HL-60/S4 (cell line): ENCODE data around the gene PSME3IP1.

Source experiments
- in situ Hi-C: fragments of 300-500 bp; cut with MboI; formaldehyde crosslinking; loops from 2 replicates; pipeline ENCODE4 v1.14.3; 2022; ENCODE audit warnings: low sequenced_read_pairs

Gene PSME3IP1

DNA sequence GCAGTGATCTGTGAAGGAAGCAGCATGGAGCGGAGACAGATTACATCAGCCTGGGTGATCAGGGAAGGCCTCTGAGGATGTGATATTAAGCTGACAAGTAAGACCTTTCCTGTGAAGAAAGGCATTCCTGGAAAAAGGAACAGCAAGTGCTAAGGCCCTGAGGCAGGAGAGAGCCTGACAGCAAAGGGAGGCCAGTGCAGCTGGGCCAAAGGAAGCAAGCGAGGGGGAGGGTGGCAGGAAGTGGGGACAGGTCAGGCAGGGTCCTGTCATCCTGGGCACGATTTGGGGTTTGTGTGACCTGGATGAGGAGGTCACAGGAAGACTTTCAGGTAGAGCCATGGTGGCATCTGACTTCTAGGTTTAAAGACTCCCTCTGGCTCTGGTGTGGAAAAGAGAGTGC is 81.1 kb downstream of the PSME3IP1 start:
- in situ Hi-C loops: no loop called here

DNA sequence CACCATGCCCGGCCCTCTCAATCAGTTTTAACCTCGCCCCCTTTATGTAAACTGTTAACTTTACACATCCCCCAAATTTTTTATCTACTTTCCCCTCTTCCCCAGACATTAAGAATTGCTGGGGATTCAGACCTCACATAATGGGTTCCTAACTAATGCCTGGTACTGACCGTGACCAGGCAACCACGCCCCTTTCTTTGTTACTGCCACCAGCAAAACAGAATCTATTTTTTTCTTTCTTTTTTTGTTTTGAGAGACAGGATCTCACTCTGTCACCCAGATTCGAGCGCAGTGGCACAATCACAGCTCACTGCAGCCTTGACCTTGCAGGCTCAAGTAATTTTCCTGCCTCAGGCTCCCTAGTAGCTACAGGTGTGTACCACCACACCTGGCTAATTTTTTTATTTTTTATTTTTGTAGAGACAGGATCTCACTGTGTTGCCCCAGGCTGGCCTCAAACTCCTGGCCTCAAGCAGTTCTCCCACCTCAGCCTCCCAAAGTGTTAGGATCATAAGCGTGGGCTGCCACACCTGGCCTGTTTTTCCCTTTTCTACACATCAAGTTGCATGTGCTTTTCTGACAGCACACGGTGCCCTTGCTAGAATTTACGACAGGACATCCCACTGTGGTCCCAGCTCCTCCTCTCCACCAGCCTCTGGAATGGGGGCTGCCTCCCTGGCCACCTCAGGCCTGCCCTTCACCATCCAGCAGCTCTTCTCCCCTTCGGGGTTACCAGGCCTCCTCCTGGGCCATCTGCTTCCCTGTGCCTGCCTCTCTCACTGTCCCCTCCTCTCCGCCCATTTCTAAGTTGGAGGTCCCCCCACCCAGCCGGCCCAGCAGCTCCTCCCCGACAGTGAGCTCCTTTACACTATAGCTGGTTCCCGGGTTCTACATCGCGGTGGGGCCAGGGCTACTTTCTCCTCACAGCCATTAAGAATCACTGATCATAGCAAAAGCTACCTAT is 82.7 kb downstream of the PSME3IP1 start:
- in situ Hi-C loops: no loop called here
